Lower leg skin (tissue), 4 donors: ENCODE data around the gene RAB3B. TPM values are rescaled to one million over a fixed set of nuclear protein-coding genes. Genes with fewer than 3 reads are reported as not detected.

ENCODE experiments used
- DNase-seq, 2 donors: peaks; one replicate each; pipeline ENCODE4 v3.0.0-alpha.2; 2019; ENCODE audit warnings: low spot score in 2 of 2
- H3K4me3 ChIP-seq: fragments of 200-600 bp; sonication (generic); 2 replicates; pipeline ENCODE4 v1.5.1; 2017; ENCODE audit warnings: mild to moderate bottlenecking, low read depth; ENCODE audit not compliant: poor library complexity, severe bottlenecking
- POLR2A ChIP-seq, 2 donors: fragments of 450-650 bp; IDR thresholded peaks; one replicate each; pipeline ENCODE4 v1.6.1; 2016 to 2017; ENCODE audit warnings: antibody characterized with exemption in 2 of 2, mild to moderate bottlenecking in 1 of 2, moderate library complexity in 1 of 2
- WGBS, 2 donors: methylation state at CpG; one replicate each; pipeline ENCODE4 v1.1.5; 2018; 5-methylcytosine and 5-hydroxymethylcytosine counted together
- intact Hi-C: fragments of 100-400 bp; cut with DNase I; formaldehyde crosslinking; loops from one replicate; pipeline ENCODE4 v1.15.0; 2023; ENCODE audit warnings: low total_unique reads
- total RNA-seq, 4 donors: library from RNA; depleted of rRNA; stranded (reverse); fragments of >200 nt; gene quantifications; one replicate each; pipeline ENCODE4 v1.1.0, GENCODE V29; 2016
- TF ChIP-seq, protein P1 (sequence below), 3 donors: fragments of 450-650 bp; IDR thresholded peaks; one replicate each; pipeline ENCODE4 v1.5.1; 2016; ENCODE audit warnings: antibody characterized with exemption in 3 of 3, mild to moderate bottlenecking in 3 of 3, moderate library complexity in 2 of 3

RAB3B gene, protein sequence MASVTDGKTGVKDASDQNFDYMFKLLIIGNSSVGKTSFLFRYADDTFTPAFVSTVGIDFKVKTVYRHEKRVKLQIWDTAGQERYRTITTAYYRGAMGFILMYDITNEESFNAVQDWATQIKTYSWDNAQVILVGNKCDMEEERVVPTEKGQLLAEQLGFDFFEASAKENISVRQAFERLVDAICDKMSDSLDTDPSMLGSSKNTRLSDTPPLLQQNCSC
- 10 to 100 TPM in 1 of 4 donors, 1 to 10 TPM in 3; 2.4 to 13.7 (median 4.3) TPM for total RNA-seq

DNA sequence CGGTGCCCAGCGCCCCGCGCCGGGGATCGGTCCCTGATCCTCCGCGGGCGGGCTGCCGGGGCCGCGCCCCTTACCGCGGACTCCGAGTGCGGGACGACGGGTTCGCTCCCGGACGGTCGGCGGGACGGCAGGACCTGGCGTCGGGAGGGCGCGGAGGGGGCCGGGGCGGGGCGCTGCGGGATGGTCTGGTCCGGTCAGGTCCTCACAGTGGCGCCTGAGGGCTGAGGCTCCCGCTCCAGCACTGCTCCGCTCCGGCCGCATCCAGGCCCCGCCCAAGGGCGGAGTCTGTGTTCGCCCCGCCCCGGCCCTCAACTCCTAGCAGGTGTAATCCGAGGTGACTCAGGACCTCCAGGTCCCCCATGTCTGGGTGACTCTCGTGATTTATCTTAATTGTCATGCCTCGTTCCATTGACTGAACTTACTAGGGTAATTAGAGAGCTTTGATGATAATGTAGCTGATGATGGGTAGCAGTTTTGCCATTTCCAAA is at the start of gene RAB3B:
RAB3B (minus strand) TSS at position 223 of the 488 bp plus-strand sequence. CDS start 13,583 bp downstream, outside the sequence.
- intact Hi-C loops = no loop called here
- peak within 1 kb of the TSS; percentile 10 for H3K4me3 ChIP-seq
- 0 to 7% methylated on average over 17 to 21 of the region's 46 CpGs for WGBS, 2 donors
- no peak for TF ChIP-seq POLR2A (IDR thresholded peaks at IDR 0.05)
- TF ChIP-seq, protein P1, sequence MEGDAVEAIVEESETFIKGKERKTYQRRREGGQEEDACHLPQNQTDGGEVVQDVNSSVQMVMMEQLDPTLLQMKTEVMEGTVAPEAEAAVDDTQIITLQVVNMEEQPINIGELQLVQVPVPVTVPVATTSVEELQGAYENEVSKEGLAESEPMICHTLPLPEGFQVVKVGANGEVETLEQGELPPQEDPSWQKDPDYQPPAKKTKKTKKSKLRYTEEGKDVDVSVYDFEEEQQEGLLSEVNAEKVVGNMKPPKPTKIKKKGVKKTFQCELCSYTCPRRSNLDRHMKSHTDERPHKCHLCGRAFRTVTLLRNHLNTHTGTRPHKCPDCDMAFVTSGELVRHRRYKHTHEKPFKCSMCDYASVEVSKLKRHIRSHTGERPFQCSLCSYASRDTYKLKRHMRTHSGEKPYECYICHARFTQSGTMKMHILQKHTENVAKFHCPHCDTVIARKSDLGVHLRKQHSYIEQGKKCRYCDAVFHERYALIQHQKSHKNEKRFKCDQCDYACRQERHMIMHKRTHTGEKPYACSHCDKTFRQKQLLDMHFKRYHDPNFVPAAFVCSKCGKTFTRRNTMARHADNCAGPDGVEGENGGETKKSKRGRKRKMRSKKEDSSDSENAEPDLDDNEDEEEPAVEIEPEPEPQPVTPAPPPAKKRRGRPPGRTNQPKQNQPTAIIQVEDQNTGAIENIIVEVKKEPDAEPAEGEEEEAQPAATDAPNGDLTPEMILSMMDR (IDR thresholded peaks at IDR 0.05) = no peak
- DNase-seq = peak in 1 of 2 donors; percentile 21

DNA sequence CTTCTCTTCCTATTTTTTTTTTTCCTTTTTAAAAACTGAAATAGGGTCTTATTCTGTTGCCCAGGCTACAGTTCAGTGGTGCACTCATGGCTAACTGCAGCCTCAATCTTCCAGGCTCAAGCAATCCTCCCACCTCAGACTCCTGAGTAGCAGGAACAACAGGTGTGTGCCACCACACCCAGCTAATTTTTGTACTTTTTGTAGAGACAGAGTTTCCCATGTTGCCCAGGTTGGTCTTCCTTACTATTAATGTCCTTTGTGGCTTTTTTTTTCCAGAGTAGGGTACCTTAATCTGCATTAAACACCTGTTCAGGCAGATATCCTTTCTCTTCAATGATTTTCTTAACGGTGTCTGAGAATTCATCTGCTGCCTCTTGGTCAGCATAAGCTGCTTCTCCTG is 47.4 kb upstream of the RAB3B start:
- no peak overlapping the region for H3K4me3 ChIP-seq
- TF ChIP-seq, protein P1 (IDR thresholded peaks at IDR 0.05) = no peak
- TF ChIP-seq POLR2A (IDR thresholded peaks at IDR 0.05) = no peak
- DNase-seq = no peak
- 94 to 96% methylated on average over 1 of the region's 1 CpG for WGBS, 2 donors
- intact Hi-C loops = no loop called here

DNA sequence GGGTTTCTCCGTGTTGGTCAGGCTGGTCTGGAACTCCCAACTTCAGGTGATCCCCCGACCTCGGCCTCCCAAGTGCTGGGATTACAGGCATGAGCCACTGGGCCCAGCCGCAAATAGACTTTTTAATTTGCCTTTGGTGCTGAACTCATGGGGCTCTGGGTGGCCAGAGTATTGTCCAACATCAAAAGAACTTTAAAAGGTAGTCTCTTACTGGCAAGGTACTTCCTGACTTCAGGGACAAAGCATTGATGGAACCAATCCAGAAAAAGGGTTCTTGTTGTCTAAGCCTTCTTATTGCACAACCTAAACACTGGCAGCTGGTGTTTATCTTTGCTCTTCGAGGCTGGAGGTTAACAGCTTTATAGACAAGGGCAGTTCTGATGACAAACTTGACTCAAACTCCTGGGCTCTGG is 46.9 kb upstream of the RAB3B start:
- no peak overlapping the region for H3K4me3 ChIP-seq
- WGBS, 2 donors = 82 to 86% methylated on average over 5 of the region's 5 CpGs
- intact Hi-C loops = no loop called here
- no peak for DNase-seq
- TF ChIP-seq POLR2A (IDR thresholded peaks at IDR 0.05) = no peak
- TF ChIP-seq, protein P1 (IDR thresholded peaks at IDR 0.05) = no peak

DNA sequence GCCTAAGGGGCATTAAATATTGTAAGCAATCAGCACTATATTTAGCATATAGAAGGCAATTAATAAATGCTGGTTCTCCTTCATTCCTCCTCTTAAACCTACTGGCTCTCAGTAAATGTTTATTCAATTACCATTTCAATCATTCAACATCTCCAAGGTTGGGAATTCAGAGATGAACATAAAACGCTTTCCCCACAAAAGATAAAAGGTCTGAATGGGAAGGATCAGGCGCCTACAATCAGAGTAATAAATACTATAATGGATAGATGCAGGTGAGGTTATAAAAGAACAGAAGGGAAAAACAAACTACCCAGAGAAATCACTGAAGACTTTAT is 43.5 kb upstream of the RAB3B start:
- TF ChIP-seq POLR2A (IDR thresholded peaks at IDR 0.05) = no peak
- TF ChIP-seq, protein P1 (IDR thresholded peaks at IDR 0.05) = no peak
- WGBS, 2 donors = 98 to 99% methylated on average over 2 of the region's 2 CpGs
- no peak for DNase-seq
- H3K4me3 ChIP-seq = no peak overlapping the region
- intact Hi-C loops = no loop called here

DNA sequence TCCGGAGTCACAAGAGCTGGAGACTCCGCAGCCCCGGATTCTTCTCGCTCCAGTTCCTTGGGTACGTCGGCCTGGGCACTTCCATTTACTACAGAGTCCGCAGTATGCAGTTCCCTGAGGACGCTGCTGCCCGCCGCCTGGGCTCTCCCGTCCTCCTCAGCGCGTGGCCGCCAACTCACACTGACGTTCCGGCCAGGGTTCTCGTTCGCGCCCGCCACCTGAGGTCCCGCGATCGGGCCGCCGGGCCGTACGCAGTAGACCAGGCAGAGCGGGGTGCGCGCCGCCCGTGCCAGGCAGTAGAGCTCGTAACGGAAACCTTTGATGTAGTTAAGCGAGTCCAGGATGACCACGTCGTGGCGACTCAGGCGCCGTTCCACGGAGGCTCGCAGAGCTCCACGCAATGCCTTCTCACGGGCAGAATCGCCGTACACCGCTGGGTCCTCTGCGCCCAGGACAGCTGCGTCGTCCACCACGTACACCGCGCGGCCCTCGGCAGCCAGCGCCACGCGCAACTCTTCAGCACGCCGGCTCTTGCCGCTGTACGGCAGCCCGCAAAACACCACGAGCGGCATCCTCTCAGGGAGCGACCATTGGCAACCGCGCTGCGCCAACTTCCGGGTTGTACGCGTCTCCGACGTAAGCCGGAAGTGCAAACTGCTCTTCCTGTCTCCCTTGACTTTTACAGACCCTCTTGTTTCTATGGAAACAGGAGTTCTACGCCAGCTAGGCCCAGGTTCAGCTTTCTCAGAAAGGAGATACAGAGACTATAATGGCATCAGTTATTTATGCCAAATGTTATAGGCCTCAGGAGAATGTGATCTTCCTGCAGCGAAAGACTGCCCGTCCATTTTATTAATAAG is 42.9 kb upstream of the RAB3B start, which contains the start of gene KTI12:
KTI12 (minus strand) TSS at position 621 of the 860 bp plus-strand sequence; CDS start at position 572, 49 bp downstream.
- H3K4me3 ChIP-seq = peak within 1 kb of the TSS; percentile 58
- peak; percentile 72 to 96 for DNase-seq
- intact Hi-C loops = no loop called here
- TF ChIP-seq POLR2A (IDR thresholded peaks at IDR 0.05) = no peak
- TF ChIP-seq, protein P1 (IDR thresholded peaks at IDR 0.05) = peak in 1 of 3 donors; percentile 37
- WGBS, 2 donors = 2 to 5% methylated on average over 29 to 70 of the region's 78 CpGs
